Stimulated activated CD8-positive, alpha-beta memory T cell treated with anti-CD3 and anti-CD28 coated beads, Interleukin-15, amount 100 ng/mL, for 1 hour (primary cell): ENCODE data around the gene PRSS2.
"Not testable (repeated sequence)": the region's sequence is repeated elsewhere in the genome, so short reads cannot be mapped to it uniquely, and the experiment has no call there.

ENCODE experiments used
- DNase-seq: peaks from one replicate; pipeline ENCODE4 v3.0.0-alpha.2; 2020; ENCODE audit warnings: low read depth

Gene PRSS2

GRCh38 chr7:142759433-142759832 lies 11.3 kb upstream of the PRSS2 start:
- no peak for DNase-seq

GRCh38 chr7:142760071-142760642 lies 10.6 kb upstream of the PRSS2 start:
- DNase-seq: no peak

- not testable (repeated sequence) for DNase-seq
These were observed 9.2 kb upstream of the PRSS2 start for GRCh38 chr7:142761606-142762005.

GRCh38 chr7:142762104-142762503 lies 8.7 kb upstream of the PRSS2 start:
- DNase-seq: no peak

GRCh38 chr7:142767451-142767850 lies 3.3 kb upstream of the PRSS2 start:
- no peak for DNase-seq

- no peak for DNase-seq
These were observed 2.9 kb upstream of the PRSS2 start for GRCh38 chr7:142767861-142768260.

- not testable (repeated sequence) for DNase-seq
These were observed 1.9 kb upstream of the PRSS2 start for GRCh38 chr7:142768885-142769284.

GRCh38 chr7:142771353-142771723 lies 568 bp downstream of the PRSS2 start:
- DNase-seq: no peak

- no peak for DNase-seq
These were observed 1.3 kb downstream of the PRSS2 start for GRCh38 chr7:142772051-142772450.

GRCh38 chr7:142772673-142773072 lies 1.9 kb downstream of the PRSS2 start:
- DNase-seq: no peak

GRCh38 chr7:142773230-142773629 lies 2.5 kb downstream of the PRSS2 start:
- DNase-seq: no peak

- no peak for DNase-seq
These were observed 3.4 kb downstream of the PRSS2 start for GRCh38 chr7:142773937-142774744.

GRCh38 chr7:142774826-142775225 lies 4.1 kb downstream of the PRSS2 start:
- no peak for DNase-seq

- not testable (repeated sequence) for DNase-seq
These were observed 4.8 kb downstream of the PRSS2 start for GRCh38 chr7:142775351-142776115.

- DNase-seq: no peak
These were observed 5.6 kb downstream of the PRSS2 start for GRCh38 chr7:142776206-142776844.

GRCh38 chr7:142776845-142777225 lies 6.1 kb downstream of the PRSS2 start:
- not testable (repeated sequence) for DNase-seq

GRCh38 chr7:142777318-142777717 lies 6.5 kb downstream of the PRSS2 start:
- no peak for DNase-seq

GRCh38 chr7:142782922-142783900 lies 12.4 kb downstream of the PRSS2 start:
- DNase-seq: peak; percentile 62

GRCh38 chr7:142784096-142784495 lies 13.3 kb downstream of the PRSS2 start:
- no peak for DNase-seq

GRCh38 chr7:142784716-142785115 lies 13.9 kb downstream of the PRSS2 start:
- no peak for DNase-seq

GRCh38 chr7:142785841-142786250 lies 15.1 kb downstream of the PRSS2 start:
- peak; percentile 51 for DNase-seq
